HepG2 (cell line): Measurements from ENCODE around the gene SRR. TPM values are rescaled to one million over a fixed set of nuclear protein-coding genes. Genes with fewer than 3 reads are reported as not detected.
A peak's percentile ranks its signal among the peaks of the same experiment; 100 is the strongest.

ENCODE experiments used
- HIVEP1 ChIP-seq: sonication (generic); formaldehyde crosslinking; IDR thresholded peaks from 2 replicates; pipeline ENCODE4 v1.4.0; 2020; ENCODE audit warnings: mild to moderate bottlenecking, missing genetic modification reagents
- KDM1A ChIP-seq: IDR thresholded peaks from 2 replicates; pipeline ENCODE4 v1.6.1; 2016; ENCODE audit warnings: missing compliant biosample characterization
- MAFK ChIP-seq, 2 experiments: IDR thresholded peaks in 1 of 2; conservative IDR thresholded peaks in 1 of 2; 2 replicates each; pipeline ENCODE4 v1.6.1; 2011; ENCODE audit warnings: improper control_type of control experiment in 2 of 2, low read length in 2 of 2
- NFE2L1 ChIP-seq: sonication (generic); formaldehyde crosslinking; IDR thresholded peaks from 2 replicates; pipeline ENCODE4 v1.4.0; 2020; ENCODE audit warnings: missing genetic modification reagents, mild to moderate bottlenecking, borderline replicate concordance
- NR2C2 ChIP-seq: sonication (generic); formaldehyde crosslinking; IDR thresholded peaks from 2 replicates; pipeline ENCODE4 v1.4.0; 2020; ENCODE audit warnings: missing genetic modification reagents, mild to moderate bottlenecking, moderate library complexity, borderline replicate concordance
- PRMT3 ChIP-seq: sonication (generic); formaldehyde crosslinking; IDR thresholded peaks from 2 replicates; pipeline ENCODE4 v1.8.1; 2022; ENCODE audit warnings: low read depth, mild to moderate bottlenecking, moderate library complexity, missing genetic modification reagents, borderline replicate concordance
- SP4 ChIP-seq: sonication (generic); formaldehyde crosslinking; IDR thresholded peaks from 2 replicates; pipeline ENCODE4 v1.8.1; 2023; ENCODE audit warnings: mild to moderate bottlenecking, missing genetic modification reagents
- SP5 ChIP-seq: IDR thresholded peaks from 2 replicates; pipeline ENCODE4 v1.6.1; 2016; ENCODE audit warnings: low read depth, borderline replicate concordance
- ZNF724P ChIP-seq: sonication (generic); formaldehyde crosslinking; IDR thresholded peaks from 2 replicates; pipeline ENCODE4 v1.8.0; 2022; ENCODE audit warnings: missing genetic modification reagents, borderline replicate concordance
- ZSCAN9 ChIP-seq: IDR thresholded peaks from 2 replicates; pipeline ENCODE4 v1.6.1; 2016; ENCODE audit warnings: borderline replicate concordance
- polyA plus RNA-seq, 8 experiments: library from polyadenylated mRNA; depleted of rRNA in 3 of 8; stranded (reverse) in 7 of 8; unstranded in 1 of 8; fragments of >200 nt; fragmentation: Illumina TruSeq in 4 of 8; extraction: Trizol in 4 of 8; gene quantifications; 2 replicates each; pipeline versions ENCODE4 v1.2.1 to v1.2.3, GENCODE V29; 2011 to 2016; ENCODE audit warnings: low read depth in 4 of 8, missing spikeins in 1 of 8, mixed read lengths in 1 of 8; ENCODE audit not compliant: insufficient read depth in 1 of 8
- total RNA-seq, 5 experiments: library from RNA; depleted of rRNA; stranded (reverse); fragments of >200 nt; fragmentation: Illumina TruSeq; extraction: Trizol; gene quantifications; 2 replicates each; pipeline ENCODE4 v1.2.3, GENCODE V29; 2016; ENCODE audit warnings: low read depth in 1 of 5
- TF ChIP-seq, protein P1 (sequence below): sonication (generic); formaldehyde crosslinking; IDR thresholded peaks from 2 replicates; pipeline ENCODE4 v1.5.1; 2020; ENCODE audit warnings: missing genetic modification reagents, mild to moderate bottlenecking, borderline replicate concordance
- TF ChIP-seq, protein P2 (sequence below): sonication (generic); formaldehyde crosslinking; IDR thresholded peaks from 2 replicates; pipeline ENCODE4 v1.4.0; 2020; ENCODE audit warnings: missing genetic modification reagents
- TF ChIP-seq, protein P3 (sequence below): sonication (generic); formaldehyde crosslinking; IDR thresholded peaks from 2 replicates; pipeline ENCODE4 v1.5.0; 2020; ENCODE audit warnings: missing genetic modification reagents
- TF ChIP-seq, protein P4 (sequence below): sonication (generic); formaldehyde crosslinking; IDR thresholded peaks from 2 replicates; pipeline ENCODE4 v1.8.0; 2022; ENCODE audit warnings: mild to moderate bottlenecking, missing genetic modification reagents, borderline replicate concordance
- TF ChIP-seq, protein P5 (sequence below): sonication (generic); formaldehyde crosslinking; IDR thresholded peaks from 2 replicates; pipeline ENCODE4 v1.8.0; 2022; ENCODE audit warnings: mild to moderate bottlenecking, missing genetic modification reagents, moderate library complexity
- TF ChIP-seq, protein P6 (sequence below): sonication (generic); formaldehyde crosslinking; IDR thresholded peaks from 2 replicates; pipeline ENCODE4 v1.8.0; 2022; ENCODE audit warnings: missing genetic modification reagents, mild to moderate bottlenecking, borderline replicate concordance

Gene SRR
- total and polyA plus RNA-seq, 2 of the 13 experiments (the other 11 are each of a cell fraction or from before 2014, with no cell fraction given), result 3.6 to 7.8 TPM

DNA sequence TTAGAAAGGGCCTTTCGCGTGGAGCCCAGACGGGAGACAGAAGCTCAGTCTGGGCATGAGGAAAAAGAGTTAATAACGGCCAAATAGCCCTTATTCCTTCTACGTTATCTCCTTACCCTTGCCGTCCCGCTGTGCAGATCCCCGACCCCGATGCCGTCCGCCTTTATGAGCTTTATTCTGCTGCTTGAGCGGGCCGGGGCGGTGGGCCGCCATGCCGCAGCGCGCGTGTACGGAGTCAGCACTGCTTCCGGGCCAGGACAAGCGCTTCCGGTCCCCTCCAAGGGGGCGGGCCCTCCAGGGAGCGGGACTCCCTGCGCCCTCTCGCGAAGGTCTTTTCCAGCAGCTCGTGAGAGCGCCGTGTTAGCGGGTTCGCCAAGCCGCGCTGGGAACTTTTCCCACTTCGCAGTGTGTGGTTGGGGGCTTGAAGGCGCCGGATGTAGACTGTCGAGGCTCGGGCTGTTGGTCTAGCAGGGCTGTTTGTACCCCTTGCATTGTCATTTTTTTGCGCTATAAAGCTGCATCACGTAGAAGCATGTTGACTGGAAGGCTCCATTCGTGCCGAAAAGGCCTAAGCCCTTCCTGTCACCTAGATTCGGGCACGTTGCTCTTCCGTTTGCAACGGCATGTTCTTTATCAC is 32.6 kb downstream of the SRR start, which contains the start of gene TSR1 (continued):
- TF ChIP-seq HIVEP1 (CRISPR knock-in tag) (peak; percentile 81), MAFK (conservative IDR thresholded peaks at IDR 0.05 in 1 of 2, IDR thresholded peaks at IDR 0.05 in 1 of 2; ENCODE audit: low read length in 2 of 2) (peak in 1 of 2 experiments; percentile 27; a peak in 1 of 4 replicates), PRMT3 (CRISPR knock-in tag) (0 out of 2 replicates have a peak, but pooled peaks have one; percentile 80), SP4 (peak; percentile 76; the same call in 1 of the 2 replicates), NFE2L1 (CRISPR knock-in tag) (peak; percentile 57; the same call in 1 of the 2 replicates), ZNF724P (CRISPR knock-in tag) (no peak), SP5 (CRISPR knock-in tag) (peak; percentile 71), ZSCAN9 (CRISPR knock-in tag) (peak; percentile 83; the same call in 1 of the 2 replicates), KDM1A (CRISPR knock-in tag) (no peak), NR2C2 (CRISPR knock-in tag) (peak; percentile 100)
- TF ChIP-seq, protein P1, sequence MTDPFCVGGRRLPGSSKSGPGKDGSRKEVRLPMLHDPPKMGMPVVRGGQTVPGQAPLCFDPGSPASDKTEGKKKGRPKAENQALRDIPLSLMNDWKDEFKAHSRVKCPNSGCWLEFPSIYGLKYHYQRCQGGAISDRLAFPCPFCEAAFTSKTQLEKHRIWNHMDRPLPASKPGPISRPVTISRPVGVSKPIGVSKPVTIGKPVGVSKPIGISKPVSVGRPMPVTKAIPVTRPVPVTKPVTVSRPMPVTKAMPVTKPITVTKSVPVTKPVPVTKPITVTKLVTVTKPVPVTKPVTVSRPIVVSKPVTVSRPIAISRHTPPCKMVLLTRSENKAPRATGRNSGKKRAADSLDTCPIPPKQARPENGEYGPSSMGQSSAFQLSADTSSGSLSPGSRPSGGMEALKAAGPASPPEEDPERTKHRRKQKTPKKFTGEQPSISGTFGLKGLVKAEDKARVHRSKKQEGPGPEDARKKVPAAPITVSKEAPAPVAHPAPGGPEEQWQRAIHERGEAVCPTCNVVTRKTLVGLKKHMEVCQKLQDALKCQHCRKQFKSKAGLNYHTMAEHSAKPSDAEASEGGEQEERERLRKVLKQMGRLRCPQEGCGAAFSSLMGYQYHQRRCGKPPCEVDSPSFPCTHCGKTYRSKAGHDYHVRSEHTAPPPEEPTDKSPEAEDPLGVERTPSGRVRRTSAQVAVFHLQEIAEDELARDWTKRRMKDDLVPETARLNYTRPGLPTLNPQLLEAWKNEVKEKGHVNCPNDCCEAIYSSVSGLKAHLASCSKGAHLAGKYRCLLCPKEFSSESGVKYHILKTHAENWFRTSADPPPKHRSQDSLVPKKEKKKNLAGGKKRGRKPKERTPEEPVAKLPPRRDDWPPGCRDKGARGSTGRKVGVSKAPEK (CRISPR knock-in tag), result 0 out of 2 replicates have a peak, but pooled peaks have one; percentile 21
- TF ChIP-seq, protein P2, sequence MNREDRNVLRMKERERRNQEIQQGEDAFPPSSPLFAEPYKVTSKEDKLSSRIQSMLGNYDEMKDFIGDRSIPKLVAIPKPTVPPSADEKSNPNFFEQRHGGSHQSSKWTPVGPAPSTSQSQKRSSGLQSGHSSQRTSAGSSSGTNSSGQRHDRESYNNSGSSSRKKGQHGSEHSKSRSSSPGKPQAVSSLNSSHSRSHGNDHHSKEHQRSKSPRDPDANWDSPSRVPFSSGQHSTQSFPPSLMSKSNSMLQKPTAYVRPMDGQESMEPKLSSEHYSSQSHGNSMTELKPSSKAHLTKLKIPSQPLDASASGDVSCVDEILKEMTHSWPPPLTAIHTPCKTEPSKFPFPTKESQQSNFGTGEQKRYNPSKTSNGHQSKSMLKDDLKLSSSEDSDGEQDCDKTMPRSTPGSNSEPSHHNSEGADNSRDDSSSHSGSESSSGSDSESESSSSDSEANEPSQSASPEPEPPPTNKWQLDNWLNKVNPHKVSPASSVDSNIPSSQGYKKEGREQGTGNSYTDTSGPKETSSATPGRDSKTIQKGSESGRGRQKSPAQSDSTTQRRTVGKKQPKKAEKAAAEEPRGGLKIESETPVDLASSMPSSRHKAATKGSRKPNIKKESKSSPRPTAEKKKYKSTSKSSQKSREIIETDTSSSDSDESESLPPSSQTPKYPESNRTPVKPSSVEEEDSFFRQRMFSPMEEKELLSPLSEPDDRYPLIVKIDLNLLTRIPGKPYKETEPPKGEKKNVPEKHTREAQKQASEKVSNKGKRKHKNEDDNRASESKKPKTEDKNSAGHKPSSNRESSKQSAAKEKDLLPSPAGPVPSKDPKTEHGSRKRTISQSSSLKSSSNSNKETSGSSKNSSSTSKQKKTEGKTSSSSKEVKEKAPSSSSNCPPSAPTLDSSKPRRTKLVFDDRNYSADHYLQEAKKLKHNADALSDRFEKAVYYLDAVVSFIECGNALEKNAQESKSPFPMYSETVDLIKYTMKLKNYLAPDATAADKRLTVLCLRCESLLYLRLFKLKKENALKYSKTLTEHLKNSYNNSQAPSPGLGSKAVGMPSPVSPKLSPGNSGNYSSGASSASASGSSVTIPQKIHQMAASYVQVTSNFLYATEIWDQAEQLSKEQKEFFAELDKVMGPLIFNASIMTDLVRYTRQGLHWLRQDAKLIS (CRISPR knock-in tag), result 0 out of 2 replicates have a peak, but pooled peaks have one; percentile 20
- TF ChIP-seq, protein P3, sequence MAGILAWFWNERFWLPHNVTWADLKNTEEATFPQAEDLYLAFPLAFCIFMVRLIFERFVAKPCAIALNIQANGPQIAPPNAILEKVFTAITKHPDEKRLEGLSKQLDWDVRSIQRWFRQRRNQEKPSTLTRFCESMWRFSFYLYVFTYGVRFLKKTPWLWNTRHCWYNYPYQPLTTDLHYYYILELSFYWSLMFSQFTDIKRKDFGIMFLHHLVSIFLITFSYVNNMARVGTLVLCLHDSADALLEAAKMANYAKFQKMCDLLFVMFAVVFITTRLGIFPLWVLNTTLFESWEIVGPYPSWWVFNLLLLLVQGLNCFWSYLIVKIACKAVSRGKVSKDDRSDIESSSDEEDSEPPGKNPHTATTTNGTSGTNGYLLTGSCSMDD (CRISPR knock-in tag), result peak; percentile 78
- TF ChIP-seq, protein P4, sequence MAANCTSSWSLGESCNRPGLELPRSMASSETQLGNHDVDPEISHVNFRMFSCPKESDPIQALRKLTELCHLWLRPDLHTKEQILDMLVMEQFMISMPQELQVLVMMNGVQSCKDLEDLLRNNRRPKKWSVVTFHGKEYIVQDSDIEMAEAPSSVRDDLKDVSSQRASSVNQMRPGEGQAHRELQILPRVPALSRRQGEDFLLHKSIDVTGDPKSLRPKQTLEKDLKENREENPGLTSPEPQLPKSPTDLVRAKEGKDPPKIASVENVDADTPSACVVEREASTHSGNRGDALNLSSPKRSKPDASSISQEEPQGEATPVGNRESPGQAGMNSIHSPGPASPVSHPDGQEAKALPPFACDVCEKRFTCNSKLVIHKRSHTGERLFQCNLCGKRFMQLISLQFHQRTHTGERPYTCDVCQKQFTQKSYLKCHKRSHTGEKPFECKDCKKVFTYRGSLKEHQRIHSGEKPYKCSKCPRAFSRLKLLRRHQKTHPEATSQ (CRISPR knock-in tag), result no peak
- TF ChIP-seq, protein P5, sequence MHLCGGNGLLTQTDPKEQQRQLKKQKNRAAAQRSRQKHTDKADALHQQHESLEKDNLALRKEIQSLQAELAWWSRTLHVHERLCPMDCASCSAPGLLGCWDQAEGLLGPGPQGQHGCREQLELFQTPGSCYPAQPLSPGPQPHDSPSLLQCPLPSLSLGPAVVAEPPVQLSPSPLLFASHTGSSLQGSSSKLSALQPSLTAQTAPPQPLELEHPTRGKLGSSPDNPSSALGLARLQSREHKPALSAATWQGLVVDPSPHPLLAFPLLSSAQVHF, result peak; percentile 46; the same call in 1 of the 2 replicates
- TF ChIP-seq, protein P6, sequence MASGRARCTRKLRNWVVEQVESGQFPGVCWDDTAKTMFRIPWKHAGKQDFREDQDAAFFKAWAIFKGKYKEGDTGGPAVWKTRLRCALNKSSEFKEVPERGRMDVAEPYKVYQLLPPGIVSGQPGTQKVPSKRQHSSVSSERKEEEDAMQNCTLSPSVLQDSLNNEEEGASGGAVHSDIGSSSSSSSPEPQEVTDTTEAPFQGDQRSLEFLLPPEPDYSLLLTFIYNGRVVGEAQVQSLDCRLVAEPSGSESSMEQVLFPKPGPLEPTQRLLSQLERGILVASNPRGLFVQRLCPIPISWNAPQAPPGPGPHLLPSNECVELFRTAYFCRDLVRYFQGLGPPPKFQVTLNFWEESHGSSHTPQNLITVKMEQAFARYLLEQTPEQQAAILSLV, result 0 out of 2 replicates have a peak, but pooled peaks have one; percentile 66
